HFFc6 (cell line): ENCODE measurements around the gene TRIM40. TPM values are rescaled to one million over a fixed set of nuclear protein-coding genes. Genes with fewer than 3 reads are reported as not detected.
"Not testable (repeated sequence)": the region's sequence is repeated elsewhere in the genome, so short reads cannot be mapped to it uniquely, and the experiment has no call there.

Experiments
- DNase-seq: peaks from one replicate; pipeline ENCODE4 v3.0.0-alpha.2; 2018
- H3K27ac Mint-ChIP-seq: 2 replicates; pipeline ENCODE4 v1.8.0; 2020; ENCODE audit warnings: mild to moderate bottlenecking, mixed read lengths
- H3K27me3 Mint-ChIP-seq: 2 replicates; pipeline ENCODE4 v1.8.0; 2021; ENCODE audit warnings: mild to moderate bottlenecking, moderate library complexity, mixed read lengths; ENCODE audit not compliant: insufficient read depth
- H3K36me3 Mint-ChIP-seq: 2 replicates; pipeline ENCODE4 v1.8.0; 2021; ENCODE audit warnings: low read depth, mixed read lengths
- H3K4me1 Mint-ChIP-seq: 2 replicates; pipeline ENCODE4 v1.8.0; 2020; ENCODE audit warnings: low read depth, mixed read lengths
- H3K4me3 Mint-ChIP-seq: 2 replicates; pipeline ENCODE4 v1.8.0; 2020; ENCODE audit warnings: mild to moderate bottlenecking, moderate library complexity, mixed read lengths
- H3K9me3 Mint-ChIP-seq: 2 replicates; pipeline ENCODE4 v1.8.0; 2020; ENCODE audit warnings: mild to moderate bottlenecking, mixed read lengths
- total RNA-seq, 6 experiments: library from RNA; stranded (reverse); fragmentation: NEBNext Ultra II Directional; extraction: Animal tissue kit (Norgen Biotek cat#: 25700); gene quantifications; 2 replicates in 1 of 6; 3 replicates in 5 of 6; pipeline ENCODE4 v1.2.3, GENCODE V29; 2021
- TF ChIP-seq, protein P1 (sequence below): fragments of 200-600 bp; sonication (generic); IDR thresholded peaks from 2 replicates; pipeline ENCODE4 v1.5.0; 2021; ENCODE audit warnings: antibody characterized with exemption, mild to moderate bottlenecking

The TRIM40 gene
- total RNA-seq, 6 experiments from 2014 or later = not detected

DNA sequence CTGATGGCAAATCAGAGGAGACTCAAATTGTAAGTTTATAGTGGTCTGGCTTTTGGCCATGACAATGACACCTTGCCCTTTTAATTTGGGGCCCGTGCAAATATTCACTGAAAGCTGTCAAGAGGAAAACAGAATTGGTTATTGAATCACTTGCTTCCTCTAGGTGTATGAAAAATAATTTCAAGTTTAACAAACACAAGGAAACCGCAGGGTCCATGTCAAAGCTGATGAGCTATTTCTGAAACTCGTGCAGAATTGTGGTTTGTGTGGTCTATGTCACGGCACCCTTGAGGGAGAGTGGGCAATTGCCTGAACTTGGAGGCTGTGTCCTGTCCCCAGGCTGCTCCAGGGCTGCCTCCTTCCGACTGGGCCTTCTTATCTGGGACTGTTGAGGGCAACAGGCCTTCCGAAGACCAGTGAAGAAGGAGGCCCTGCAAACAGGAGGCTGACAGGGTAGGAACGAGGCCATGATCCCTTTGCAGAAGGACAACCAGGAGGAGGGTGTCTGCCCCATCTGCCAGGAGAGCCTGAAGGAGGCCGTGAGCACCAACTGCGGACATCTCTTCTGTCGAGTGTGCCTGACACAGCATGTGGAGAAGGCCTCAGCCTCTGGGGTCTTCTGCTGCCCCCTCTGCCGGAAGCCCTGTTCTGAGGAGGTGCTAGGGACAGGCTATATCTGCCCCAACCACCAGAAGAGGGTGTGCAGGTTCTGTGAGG, 788 bp downstream of the TRIM40 start:
- Mint-ChIP-seq H3K9me3 (no peaks in the 10 kb centered on the region), H3K27ac (no peak overlapping the region), H3K36me3 (no peaks in the 10 kb centered on the region), H3K4me1 (no peaks in the 10 kb centered on the region), H3K4me3 (no peak overlapping the region), H3K27me3 (peaks cover 26% of the 10 kb centered on the region)
- TF ChIP-seq, protein P1, sequence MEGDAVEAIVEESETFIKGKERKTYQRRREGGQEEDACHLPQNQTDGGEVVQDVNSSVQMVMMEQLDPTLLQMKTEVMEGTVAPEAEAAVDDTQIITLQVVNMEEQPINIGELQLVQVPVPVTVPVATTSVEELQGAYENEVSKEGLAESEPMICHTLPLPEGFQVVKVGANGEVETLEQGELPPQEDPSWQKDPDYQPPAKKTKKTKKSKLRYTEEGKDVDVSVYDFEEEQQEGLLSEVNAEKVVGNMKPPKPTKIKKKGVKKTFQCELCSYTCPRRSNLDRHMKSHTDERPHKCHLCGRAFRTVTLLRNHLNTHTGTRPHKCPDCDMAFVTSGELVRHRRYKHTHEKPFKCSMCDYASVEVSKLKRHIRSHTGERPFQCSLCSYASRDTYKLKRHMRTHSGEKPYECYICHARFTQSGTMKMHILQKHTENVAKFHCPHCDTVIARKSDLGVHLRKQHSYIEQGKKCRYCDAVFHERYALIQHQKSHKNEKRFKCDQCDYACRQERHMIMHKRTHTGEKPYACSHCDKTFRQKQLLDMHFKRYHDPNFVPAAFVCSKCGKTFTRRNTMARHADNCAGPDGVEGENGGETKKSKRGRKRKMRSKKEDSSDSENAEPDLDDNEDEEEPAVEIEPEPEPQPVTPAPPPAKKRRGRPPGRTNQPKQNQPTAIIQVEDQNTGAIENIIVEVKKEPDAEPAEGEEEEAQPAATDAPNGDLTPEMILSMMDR = no peak
- no peak for DNase-seq

DNA sequence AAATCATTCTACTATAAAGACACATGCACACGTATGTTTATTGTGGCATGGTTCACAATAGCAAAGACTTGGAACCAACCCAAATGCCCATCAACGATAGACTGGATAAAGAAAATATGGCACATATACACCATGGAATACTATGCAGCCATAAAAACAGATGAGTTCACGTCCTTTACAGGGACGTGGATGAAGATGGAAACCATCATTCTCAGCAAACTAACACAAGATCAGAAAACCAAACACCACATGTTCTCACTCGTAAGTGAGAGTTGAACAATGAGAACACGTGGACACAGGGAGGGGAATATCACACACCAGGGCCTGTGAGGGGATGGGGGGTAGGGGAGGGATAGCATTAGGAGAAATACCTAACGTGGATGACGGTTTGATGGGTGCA, 4.3 kb downstream of the TRIM40 start:
- not testable (repeated sequence) for H3K4me1 Mint-ChIP-seq, H3K36me3 Mint-ChIP-seq, H3K4me3 Mint-ChIP-seq, DNase-seq, H3K9me3 Mint-ChIP-seq, H3K27ac Mint-ChIP-seq
- H3K27me3 Mint-ChIP-seq = peaks cover 34% of the 10 kb centered on the region

DNA sequence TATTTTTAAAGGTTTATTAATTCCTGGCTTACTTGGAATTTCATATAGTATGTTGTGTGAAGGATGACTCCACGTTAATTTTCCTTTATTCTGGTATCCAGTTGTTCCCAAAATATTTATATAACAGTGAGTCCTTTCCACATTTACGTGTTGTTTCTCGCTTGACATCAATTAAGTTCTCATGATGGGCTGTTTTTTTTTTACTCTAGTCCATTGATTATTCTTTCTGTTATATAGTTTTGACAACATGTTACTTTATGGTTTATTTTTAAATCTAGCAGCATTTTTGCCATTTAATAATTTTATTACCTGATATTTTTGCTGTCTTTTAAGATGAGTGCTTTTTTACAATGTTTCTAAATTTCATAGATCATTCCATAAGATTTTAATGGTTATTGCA, 6.7 kb downstream of the TRIM40 start:
- H3K4me1 Mint-ChIP-seq = no peaks in the 10 kb centered on the region
- no peak overlapping the region for H3K4me3 Mint-ChIP-seq
- no peaks in the 10 kb centered on the region for H3K36me3 Mint-ChIP-seq
- TF ChIP-seq, protein P1 = no peak
- no peaks in the 10 kb centered on the region for H3K9me3 Mint-ChIP-seq
- H3K27me3 Mint-ChIP-seq = peaks cover 32% of the 10 kb centered on the region
- no peak for DNase-seq
- H3K27ac Mint-ChIP-seq = no peak overlapping the region

DNA sequence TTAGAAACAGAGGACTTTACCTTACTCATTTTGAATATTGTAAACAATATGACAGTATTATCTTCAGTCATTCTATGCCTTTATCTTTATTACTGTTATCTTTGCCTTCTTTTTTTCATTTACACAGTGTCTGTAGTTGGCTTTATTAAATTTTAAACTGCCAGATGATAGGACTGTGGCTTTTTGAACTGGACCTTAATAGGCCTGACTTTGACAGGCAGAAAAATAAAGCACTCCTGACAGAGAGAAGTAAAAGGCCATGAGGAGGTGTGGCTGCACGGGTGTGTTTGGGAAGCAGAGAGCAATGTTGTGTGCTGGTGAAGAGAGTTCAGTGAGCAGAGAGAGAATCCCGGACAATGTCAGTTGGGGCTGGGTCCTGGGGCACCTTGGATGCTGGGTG, 7.8 kb downstream of the TRIM40 start:
- TF ChIP-seq, protein P1 = no peak
- Mint-ChIP-seq H3K4me3 (no peak overlapping the region), H3K36me3 (no peaks in the 10 kb centered on the region), H3K4me1 (no peaks in the 10 kb centered on the region), H3K27ac (no peak overlapping the region), H3K9me3 (no peaks in the 10 kb centered on the region), H3K27me3 (peaks cover 38% of the 10 kb centered on the region)
- DNase-seq = no peak

DNA sequence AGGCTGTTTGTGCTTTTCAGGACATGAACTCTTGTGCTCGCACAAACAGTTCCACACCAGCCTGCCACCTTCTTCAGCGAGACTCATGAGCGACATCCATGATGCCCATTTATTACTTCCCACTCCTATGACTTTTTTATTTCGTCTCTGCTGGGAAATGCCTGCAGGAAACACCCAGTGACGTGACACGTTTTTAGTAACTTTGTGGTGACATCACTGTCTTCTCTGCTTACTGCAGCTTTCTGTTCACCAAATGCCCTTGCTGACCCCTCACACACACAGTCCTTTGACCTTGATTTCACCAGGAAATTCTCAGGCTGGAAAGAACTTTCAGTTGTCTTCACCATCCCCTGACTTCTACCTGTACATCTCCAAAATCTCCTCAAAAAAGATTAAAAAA, 8.9 kb downstream of the TRIM40 start:
- no peaks in the 10 kb centered on the region for H3K4me1 Mint-ChIP-seq
- H3K4me3 Mint-ChIP-seq = no peak overlapping the region
- H3K27ac Mint-ChIP-seq = no peak overlapping the region
- H3K36me3 Mint-ChIP-seq = no peaks in the 10 kb centered on the region
- no peaks in the 10 kb centered on the region for H3K9me3 Mint-ChIP-seq
- TF ChIP-seq, protein P1 = no peak
- DNase-seq = no peak
- peaks cover 38% of the 10 kb centered on the region for H3K27me3 Mint-ChIP-seq

DNA sequence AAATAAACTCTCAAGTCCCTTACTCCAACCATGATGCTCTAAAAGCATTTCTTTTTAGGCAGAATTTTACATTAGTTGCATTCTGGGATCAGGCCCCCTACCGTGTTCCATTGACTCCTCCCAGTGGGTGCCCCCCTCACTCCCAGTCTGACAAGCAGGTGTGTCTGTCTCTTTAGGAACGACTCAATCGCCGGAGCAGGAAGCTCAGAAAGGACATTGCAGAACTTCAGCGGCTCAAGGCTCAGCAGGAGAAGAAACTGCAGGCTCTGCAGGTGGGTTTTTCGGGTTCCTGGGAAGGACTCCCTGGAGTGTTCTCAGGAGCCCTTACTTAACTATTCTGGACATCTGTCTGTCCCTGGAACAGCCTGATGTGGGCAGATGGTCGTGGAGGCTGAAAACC, 9.9 kb downstream of the TRIM40 start:
- no peaks in the 10 kb centered on the region for H3K9me3 Mint-ChIP-seq
- DNase-seq = no peak
- TF ChIP-seq, protein P1 = no peak
- H3K4me3 Mint-ChIP-seq = no peak overlapping the region
- H3K4me1 Mint-ChIP-seq = no peaks in the 10 kb centered on the region; the same call in 1 of the 2 replicates
- H3K27ac Mint-ChIP-seq = no peak overlapping the region
- H3K27me3 Mint-ChIP-seq = peaks cover 41% of the 10 kb centered on the region
- no peaks in the 10 kb centered on the region for H3K36me3 Mint-ChIP-seq
